ENCODE results near the gene WNK3.

DNA sequence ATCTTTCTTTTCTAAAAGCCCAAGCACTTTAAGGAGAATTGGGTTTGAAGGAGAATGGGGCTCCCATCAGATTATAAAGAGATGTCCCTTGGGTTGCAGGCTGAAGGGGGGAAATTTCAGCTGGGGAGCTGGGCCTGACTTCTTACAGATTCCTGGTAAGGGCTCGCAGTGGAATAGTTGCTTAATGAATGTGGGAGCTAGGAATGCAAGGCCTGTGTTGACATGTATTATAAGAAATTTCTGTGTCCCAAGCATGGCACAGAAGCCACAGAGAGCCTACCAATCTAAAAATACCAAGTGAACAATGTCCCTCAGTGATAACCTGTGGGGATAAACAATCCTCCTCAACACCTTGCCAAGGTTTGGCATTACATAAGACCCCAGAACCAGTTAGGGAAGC is 39.3 kb upstream of the WNK3 start:
- TF ChIP-seq ELF4 (IDR thresholded peaks at IDR 0.05) (no peak), BHLHE40 (IDR thresholded peaks at IDR 0.05; ENCODE audit: borderline replicate concordance) (no peak), ZNF384 (IDR thresholded peaks at IDR 0.05) (no peak), FOXA1 (IDR thresholded peaks at IDR 0.05) (no peak), CTBP1 (IDR thresholded peaks at IDR 0.05; ENCODE audit: borderline replicate concordance) (no peak), NFRKB (IDR thresholded peaks at IDR 0.05) (no peak), SP1 (IDR thresholded peaks at IDR 0.05) (no peak), HDGF (IDR thresholded peaks at IDR 0.05; ENCODE audit: borderline replicate concordance) (no peak), TARDBP (IDR thresholded peaks at IDR 0.05) (no peak), LEF1 (IDR thresholded peaks at IDR 0.05; ENCODE audit: borderline replicate concordance) (no peak)
